ENCODE results near the gene PCK1.

GRCh38 chr20:57553376-57554018, 7.4 kb upstream of the PCK1 start:
- TF ChIP-seq EZH2phosphoT487 (IDR thresholded peaks at IDR 0.05; ENCODE audit: insufficient read depth, low read depth) (no peak), EZH2 (IDR thresholded peaks at IDR 0.05; ENCODE audit: insufficient read depth, poor library complexity, severe bottlenecking) (no peak)

Data from GM23248 (cell line).